GM15510 (cell line): ENCODE results near the gene SCML2.

Experiments used
- POLR2A ChIP-seq: IDR thresholded peaks from 3 replicates; pipeline ENCODE4 v1.6.1; 2011; ENCODE audit warnings: borderline replicate concordance; ENCODE audit not compliant: insufficient read length; ENCODE audit errors: extremely low read depth

SCML2 gene

DNA sequence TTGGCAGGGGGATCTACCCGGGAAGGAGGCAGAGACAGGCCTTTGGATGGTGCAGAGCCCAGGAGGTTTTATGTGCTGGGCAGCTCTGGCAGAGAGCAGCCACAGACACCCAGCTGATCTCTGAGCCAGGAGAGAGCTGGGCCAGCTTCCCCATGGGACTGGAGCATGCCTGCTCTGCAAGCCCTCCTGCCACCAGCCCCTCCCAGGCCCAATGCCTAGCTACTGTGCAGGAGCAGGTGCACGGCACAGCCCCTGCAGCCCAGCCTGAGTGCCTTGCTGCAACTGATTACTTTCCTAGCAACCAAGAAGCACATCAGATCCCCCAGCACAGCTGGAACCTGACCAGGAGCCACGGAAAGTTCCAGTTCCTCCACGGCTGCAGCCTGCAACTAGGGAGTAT is 76.0 kb downstream of the SCML2 start:
- TF ChIP-seq POLR2A = no peak

DNA sequence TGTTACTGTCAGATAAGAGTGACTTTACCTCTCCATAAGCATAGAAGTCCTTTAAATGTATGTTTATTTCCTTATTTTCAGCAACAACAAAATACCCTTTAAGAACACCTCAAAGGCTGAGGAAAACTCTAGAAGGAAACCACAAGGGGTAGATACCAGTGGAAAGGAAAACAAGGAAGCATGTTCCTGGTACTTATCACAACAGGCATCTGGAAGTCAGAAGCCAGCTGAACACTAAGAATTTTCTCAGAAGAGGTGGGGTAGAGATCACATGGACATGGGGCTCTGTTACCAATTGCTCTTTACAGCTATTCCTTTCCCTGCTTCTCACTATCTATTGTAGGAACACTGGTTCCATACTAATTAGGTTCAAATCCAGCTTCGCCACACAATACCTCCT is 82.3 kb downstream of the SCML2 start:
- TF ChIP-seq POLR2A = no peak

DNA sequence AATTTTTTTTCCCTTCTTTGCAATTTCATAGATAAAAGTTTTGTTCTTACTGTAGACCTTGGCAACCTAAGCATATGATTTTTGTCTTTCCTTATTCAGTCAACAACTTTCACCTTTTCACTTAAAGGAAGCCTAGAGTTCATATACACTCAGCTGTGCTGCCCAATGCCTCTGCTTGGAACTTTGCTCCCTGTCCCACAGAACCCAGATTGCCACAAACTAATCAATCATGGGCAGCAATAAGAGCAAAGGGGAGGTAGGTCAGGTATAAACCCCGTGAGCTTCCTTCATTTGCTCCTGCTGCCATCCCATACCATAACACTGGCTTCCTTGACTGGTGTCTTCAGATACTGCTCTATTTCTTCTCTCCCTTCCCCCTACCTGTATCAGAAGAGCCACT is 82.8 kb downstream of the SCML2 start:
- no peak for TF ChIP-seq POLR2A

DNA sequence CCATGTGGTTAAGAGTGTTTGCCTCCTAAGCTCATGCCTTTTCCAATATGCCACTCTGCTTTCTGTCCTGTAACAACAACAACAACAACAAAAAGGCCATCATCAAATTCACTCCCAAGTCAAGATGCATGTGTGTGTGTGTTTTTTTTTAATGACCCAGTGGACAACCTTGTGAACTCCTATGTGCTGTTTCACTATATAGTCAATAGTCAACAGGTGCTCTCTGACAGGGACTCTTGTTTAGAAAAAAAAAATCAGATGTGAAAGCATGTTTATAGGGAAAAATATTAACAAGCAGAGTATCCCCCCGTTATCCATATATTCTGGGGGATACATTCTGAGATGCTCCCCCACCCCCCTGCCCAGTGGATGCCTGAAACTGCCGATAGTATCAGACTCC is 83.2 kb downstream of the SCML2 start:
- no peak for TF ChIP-seq POLR2A

DNA sequence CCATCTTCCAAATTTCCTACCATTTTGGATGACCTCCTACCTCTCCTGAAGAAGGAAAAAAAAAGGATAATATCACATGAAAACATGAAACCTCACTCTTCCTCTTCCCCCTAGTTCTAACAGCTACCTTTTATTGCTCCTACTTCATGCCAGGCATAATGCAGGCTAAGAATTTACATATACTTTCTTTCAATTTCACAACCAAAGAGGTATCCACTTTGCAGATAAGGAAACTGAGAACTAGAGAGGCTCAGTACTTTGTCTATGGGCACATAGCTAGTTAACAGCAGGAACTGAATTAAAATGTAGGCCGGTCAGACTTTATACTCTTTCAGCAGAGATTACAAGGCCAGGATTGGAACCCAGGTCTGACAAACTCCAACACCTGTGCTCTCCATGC is 99.4 kb downstream of the SCML2 start:
- TF ChIP-seq POLR2A = no peak

DNA sequence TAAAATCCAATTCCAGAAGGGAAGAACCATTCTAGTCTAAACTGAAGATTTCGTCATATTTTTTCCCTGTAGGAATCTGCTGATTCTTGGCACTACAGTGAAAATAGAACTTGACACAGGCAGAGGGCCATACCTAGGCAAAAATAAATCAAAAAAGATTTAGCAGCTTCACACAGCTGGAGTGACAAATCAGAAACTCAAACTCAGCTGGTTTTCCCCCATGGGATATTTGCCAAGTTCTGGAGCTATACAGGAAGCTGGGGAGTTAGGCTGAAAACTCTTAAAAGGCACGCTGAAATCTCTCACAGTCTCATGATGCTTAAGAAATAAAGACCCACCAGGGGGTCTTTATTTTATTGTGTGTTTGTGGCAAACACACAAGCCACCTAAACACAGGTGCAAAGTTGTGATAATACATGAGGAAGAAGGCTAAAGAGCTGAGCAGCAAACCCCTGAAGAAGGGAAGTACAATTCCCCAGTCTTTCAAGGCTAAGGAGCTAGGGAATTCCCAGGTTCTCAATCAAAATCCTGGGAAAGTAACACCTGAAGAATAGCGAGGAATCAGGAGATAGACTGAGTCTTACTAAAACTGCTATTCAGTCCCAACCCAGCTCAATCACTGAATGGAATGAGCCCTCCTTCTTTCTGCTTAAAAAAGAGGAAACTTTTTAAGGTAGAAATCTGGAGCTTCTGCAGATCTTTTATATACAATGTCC is 101.7 kb downstream of the SCML2 start:
- no peak for TF ChIP-seq POLR2A

DNA sequence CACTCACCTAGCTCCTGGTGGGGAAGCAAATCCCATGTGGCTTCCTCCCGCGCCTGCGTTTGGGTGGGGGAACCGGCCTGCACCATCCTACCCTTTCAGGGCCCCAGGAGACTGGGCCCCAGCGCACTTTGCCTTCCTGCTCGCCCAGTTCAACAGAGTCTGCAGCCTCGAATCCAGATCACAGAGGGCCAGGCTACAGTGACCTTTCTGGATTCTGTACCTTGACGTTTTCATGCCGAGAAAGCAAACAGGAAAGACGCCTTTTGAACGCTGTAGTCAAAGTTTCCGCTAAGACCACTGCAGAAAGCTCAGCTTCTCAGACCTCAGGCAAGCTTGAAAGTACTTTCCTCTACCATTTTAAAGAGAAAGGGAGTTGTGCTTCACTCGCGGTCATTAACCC is 126.4 kb downstream of the SCML2 start:
- TF ChIP-seq POLR2A = no peak

DNA sequence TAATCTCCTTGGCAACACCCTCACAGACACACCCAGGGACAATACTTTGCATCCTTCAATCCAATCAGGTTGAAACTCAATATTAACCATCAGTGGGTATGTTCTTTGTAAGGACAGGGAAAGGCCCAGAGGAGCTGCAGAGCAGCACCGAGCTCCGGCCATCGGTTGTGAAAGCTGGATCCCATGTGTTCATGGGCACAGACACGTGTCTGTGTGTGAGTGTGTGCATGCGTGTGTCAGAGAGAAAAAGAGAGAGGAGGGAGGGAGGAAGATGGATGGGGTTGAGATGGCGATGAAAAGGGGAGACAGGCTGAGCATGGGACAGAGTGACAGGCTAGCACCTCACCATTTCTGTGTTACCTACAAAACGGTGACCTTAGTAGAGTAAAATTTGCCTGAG is 127.0 kb downstream of the SCML2 start:
- no peak for TF ChIP-seq POLR2A

DNA sequence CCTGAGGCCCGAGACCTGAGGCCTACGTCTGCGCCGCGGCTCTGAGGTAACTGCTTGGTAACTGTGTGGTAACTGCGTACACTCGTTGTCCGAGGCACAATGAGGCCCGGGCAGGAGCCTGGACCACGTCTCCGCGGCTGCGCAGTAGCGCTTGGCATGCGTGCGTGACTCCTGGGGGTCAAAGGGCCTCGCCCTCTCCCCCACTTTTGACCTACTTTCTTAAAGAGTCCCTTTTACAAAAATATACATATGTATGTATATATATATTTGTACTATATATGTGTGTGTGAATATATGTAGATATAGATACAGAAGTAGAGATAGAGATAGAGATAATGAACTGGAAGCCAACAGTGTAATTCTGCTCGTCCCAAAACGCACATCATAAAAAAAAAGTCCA is 133.7 kb downstream of the SCML2 start, which contains the start of gene BEND2:
TSS of gene BEND2 (minus strand) at position 101 of the 400 bp plus-strand sequence. CDS start 136 bp downstream, outside the sequence.
- TF ChIP-seq POLR2A = no peak

DNA sequence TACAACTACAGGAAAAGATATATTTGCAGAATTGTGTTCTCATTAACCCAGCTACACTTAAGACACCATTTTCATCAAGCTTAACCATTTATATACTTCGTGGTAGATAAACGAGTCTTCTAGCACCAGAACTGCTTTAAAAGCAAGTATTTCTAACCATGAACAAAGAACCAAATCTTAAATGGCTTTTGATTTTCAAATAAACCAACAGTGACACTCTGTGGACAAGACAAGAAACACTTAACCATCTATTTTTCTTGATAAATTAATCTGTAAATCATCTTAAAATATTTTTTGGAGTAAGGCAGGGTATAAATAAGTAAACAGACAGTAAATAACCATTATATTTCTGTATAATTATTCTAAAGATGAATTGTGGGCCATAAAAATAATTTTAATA is 144.0 kb downstream of the SCML2 start:
- TF ChIP-seq POLR2A = no peak

DNA sequence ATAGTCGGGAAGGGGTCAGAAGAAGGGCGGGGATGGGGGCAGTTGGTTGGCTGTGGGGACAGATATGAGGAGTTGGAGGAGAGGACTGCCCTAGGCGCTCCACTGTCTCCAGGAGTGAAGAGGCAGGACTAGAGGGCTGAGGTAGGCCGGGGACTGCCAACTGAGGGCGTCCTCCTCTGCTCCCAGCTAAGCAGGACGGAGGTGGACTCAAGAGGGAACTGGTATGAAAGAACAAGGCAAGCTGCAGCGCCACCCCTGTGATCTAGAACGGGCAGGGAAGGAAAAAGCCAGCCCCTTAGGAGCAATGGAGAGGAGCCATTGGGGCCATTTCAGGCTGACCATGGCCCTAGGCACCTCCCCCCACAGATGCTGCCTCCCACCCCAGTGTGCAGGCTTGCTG is 147.8 kb downstream of the SCML2 start:
- TF ChIP-seq POLR2A = no peak

DNA sequence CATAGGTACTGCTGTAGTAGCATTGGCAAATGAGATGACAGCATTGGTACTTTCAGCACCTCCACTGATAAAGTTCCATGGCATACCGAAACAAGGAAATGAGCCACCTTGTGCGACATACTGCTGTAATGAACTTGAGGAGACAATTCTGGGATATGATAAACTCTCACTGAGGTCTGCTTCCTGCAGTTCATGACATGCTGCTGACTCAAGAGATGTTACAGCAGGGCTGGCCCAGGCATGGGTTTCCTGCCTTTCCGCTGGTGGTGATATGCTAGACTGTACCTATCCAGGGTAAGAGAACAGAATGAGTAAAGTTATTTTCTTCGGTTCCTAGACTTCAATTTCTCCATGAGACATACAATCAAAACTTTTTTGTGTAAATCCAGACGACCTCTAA is 150.9 kb downstream of the SCML2 start:
- TF ChIP-seq POLR2A = no peak

DNA sequence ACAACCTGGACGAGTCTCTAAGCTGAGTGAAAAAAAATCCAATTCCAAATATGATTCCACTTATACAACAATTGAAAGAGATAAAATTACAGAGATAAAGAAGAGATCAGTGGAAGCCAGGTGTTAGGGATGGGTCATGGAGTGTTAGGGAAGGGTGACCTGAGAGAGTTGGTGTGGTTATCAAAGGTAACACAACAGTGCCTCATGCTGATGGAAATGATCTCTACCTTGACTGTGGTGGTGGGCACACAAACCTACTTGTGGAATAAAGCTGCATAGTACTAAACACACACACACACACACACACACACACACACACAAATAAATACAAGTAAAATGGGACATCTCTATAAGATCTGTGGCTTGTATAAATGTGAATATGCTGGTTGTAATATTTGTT is 159.8 kb downstream of the SCML2 start:
- no peak for TF ChIP-seq POLR2A
